Nucleus accumbens (tissue), 56 donors: ENCODE results near the gene ZCWPW2.

ENCODE experiments used
- DNase-seq, 56 donors: peaks; one replicate each; lab custom pipeline; 2025; lab: John Stamatoyannopoulos, UW

The ZCWPW2 gene

GRCh38 chr3:28349469-28350000 is 1.0 kb downstream of the ZCWPW2 start:
- DNase-seq: peak in 1 of 56 donors; percentile 29

DNA sequence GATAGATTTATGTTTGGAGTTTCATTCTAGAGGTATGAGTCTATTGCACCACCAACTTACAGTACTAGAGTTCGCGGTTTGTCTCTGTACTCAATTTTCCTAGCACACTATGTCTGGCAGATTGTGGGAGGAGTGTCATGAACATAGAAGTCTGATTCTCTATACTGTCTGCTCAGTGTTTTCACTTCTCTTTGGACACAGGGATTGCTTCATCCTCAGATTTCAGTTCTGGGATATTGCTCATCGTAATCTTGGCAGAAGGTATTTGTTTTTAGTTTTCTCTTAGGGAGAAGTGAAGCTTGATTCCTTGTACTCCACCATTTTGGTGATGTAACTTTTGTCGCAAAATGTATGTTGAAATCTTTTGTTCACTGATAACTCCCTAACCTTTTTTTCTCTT is 27.9 kb downstream of the ZCWPW2 start:
- DNase-seq: no peak

DNA sequence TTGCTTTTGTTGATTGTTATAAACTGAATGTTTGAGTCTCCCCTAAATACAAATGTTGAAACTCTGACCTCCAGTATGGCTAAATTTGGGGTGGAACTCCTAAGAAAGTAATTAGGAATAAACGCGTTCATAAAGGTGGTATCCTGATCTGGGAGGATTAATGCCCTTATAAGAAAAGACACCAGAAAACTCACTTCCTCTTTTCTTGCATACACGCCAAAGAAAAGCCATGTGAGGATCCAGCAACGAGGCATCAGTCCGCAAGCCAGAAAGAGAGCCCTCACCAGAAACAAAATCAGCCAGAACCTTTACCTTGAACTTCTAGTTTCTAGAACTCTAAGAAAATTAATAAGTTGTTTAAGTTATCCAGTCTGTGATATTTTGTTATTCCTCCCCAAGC is 37.5 kb downstream of the ZCWPW2 start:
- DNase-seq: no peak

- no peak for DNase-seq
Measured at GRCh38 chr3:28388978-28389377, 40.5 kb downstream of the ZCWPW2 start.

DNA sequence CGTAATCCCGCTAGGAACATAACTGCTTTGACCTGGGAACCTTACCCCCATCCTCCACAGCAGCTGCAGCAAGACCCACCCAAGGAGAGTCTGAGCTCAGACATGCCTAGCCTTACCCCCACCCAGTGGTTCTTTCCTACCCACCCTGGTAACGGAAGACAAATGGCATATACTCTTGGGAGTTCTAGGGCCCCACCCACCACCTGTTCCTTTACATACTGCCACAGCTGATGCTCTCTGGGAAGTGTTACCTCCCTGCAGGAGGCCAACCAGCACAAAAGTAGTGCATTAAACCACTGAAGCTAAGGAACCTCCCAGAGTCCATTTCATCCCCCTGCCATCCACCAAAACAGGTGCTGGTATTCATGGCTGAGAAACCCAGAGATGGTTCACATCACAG is 50.7 kb downstream of the ZCWPW2 start:
- no peak for DNase-seq

GRCh38 chr3:28406241-28406640 is 57.7 kb downstream of the ZCWPW2 start:
- DNase-seq: no peak

DNA sequence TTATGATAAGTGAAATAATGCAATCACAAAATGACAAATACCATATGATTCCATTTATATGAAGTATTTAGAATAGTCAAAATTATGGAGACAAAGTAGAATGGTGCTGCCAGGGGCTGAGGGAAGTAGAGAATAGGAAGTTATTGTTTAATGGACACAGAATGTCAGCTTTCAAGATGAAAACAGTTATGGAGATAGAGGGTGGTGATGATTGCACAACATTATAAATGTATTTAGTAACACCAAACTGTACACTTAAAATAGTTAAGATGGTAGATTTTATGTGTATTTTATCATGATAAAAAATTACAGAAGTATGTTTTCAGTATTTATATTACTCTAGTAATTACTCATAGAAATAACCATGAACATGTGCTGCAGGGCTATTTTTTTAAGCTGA is 100.9 kb downstream of the ZCWPW2 start:
- DNase-seq: no peak

GRCh38 chr3:28462866-28463265 is 114.3 kb downstream of the ZCWPW2 start:
- DNase-seq: no peak

- no peak for DNase-seq
Measured at GRCh38 chr3:28467414-28467813, 118.9 kb downstream of the ZCWPW2 start.

DNA sequence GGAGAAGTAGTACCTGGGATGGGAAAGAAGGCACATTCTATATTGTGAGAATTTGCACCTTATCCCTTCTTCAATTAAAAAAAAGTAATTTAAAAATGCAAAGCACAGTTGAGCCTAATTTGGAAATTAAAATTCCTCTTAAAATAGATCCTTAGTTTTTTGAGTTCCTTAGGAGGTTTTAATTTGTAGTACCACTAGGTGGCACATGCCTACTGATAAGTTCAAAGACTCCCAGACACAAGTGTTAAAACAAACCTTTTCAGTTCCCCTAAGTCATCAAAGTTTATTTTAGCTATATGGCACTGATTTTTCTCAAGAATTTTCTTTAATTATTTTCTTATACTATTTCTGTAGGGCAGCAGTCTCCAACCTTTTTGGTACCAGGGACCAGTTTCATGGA is 127.7 kb downstream of the ZCWPW2 start:
- DNase-seq: no peak

GRCh38 chr3:28476764-28477163 is 128.2 kb downstream of the ZCWPW2 start:
- DNase-seq: no peak

DNA sequence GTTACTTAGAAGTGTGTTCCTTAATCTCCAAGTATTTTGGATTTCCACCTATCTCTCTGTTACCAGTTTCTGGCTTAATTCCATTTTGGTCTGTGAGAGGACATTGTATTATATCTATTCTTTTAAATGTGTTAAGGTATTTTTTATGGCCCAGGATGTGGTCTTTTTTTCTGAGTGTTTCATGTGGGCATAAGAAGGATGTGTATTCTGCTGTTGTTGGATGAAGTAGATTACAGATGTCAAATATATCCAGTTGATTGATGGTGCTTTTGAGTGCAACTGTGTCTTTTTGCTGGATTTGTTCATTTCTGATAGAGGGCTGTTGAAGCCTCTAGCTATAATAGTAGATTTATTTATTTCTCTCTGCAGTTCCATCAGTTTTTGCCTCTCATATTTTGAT is 136.6 kb downstream of the ZCWPW2 start:
- no peak for DNase-seq

DNA sequence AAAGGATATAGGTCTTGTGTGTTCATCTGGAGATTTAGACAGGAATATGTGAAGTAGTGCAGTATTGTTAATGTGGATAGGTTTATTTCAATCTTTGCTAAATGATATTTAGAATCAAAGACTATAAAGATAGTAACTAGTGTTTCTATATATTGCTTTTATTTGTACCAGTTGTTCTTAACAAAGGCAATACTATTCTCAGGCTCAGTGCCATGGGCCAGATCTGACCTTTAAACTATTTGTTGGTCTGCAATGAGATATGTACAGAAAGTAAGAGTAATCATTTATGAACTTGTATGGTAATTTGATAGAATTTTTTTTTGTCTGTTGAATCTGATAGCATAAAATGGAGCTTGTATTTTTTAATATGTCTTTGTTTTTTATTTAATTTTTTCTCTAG is 146.8 kb downstream of the ZCWPW2 start:
- no peak for DNase-seq

- DNase-seq: no peak
Measured at GRCh38 chr3:28502397-28502937, 153.9 kb downstream of the ZCWPW2 start.

DNA sequence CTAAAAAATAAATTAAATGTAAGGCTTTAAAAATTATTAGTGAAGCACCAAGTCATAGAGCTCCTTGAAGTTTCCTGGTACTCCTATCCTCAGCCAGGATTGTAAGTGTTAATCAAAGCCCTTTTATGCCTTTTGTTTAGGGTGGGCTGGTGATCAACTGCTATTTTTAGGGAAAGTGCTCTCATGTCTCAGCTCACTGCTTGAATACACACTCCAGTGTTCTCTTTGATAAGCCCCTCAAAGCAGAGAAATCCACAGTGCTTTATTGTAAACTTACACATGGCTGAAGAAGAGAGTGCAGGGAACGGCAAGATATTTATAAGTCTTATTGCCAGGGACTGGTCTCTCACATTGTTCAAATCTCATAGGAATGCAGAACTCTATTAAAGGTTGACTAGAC is 156.5 kb downstream of the ZCWPW2 start:
- DNase-seq: no peak

DNA sequence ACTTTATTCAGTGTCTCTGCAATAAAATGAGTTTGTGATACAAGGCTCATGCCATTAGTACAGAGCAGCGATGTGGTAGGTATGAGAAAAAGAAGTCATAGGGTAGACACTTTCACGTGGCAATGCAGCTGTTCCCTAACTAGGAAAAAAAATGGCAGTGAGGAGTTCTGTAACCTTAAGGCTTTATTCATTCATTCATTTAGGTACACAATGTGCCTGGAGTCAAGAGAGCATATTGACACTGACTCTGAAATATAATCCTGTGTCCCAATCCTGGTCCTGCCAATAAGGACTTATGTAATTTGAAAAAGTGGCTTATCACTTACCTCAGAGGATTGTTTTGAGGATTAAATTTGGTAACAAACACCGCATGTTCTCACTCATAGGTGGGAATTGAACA is 173.1 kb downstream of the ZCWPW2 start:
- DNase-seq: no peak

DNA sequence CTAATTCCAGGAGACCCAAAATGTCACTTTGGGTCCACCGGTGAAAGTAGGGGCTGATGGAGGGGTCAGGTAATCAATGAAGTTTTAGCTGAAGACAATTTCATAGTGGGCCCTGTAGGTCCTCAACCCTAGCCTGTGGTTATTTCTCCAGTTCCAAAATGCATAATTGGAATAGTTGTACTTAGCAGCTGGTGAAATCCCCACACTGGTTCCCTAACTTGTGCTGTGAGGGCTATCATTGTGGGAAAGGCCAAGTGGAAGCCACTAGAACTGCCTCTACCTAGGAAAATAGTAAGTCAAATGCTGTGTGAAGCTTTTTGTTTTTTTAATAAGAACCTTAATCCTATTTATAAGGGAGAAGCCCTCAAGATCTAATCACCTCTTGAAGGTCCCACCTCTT is 193.8 kb downstream of the ZCWPW2 start:
- no peak for DNase-seq

DNA sequence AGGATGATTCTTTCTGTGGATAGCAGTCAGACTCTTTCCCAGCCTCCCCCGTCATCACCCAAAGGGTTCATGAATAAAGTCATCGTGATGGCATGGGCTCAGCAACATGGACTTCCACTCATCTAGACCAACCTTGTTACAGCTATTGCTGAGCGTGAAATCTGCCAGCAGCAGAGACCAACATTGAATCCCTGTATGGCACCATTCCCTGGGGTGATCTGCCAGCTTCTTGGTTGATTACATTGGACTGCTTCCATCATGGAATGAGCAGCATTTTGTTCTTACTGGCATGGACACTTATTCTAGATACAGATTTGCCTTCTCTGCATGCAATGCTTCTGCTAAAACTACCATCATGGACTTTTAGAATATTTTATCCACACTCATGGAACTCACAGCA is 195.7 kb downstream of the ZCWPW2 start:
- DNase-seq: peak in 1 of 56 donors; percentile 13

GRCh38 chr3:28544831-28545230 is 196.3 kb downstream of the ZCWPW2 start:
- no peak for DNase-seq

- no peak for DNase-seq
Measured at GRCh38 chr3:28547677-28548076, 199.2 kb downstream of the ZCWPW2 start.

GRCh38 chr3:28553175-28553574 is 204.7 kb downstream of the ZCWPW2 start:
- no peak for DNase-seq

DNA sequence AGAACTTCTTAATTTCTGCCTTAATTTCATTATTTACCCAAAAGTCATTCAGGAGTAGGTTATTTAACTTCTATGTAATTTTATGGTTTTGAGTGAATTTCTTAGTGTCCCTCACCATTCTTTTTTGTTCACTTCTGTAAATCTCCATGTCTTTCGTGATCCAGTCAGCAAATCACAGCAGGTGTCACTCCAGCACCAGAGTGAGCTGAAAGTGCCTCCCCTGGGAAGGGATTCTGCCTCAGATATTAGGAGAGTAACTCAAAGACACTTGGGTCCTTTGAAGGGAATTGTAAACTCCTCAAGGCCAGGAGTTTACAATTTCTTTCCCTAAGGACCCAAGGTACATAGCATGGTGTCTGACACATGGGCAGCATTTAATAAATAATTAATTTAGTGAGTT is 207.7 kb downstream of the ZCWPW2 start:
- DNase-seq: no peak

DNA sequence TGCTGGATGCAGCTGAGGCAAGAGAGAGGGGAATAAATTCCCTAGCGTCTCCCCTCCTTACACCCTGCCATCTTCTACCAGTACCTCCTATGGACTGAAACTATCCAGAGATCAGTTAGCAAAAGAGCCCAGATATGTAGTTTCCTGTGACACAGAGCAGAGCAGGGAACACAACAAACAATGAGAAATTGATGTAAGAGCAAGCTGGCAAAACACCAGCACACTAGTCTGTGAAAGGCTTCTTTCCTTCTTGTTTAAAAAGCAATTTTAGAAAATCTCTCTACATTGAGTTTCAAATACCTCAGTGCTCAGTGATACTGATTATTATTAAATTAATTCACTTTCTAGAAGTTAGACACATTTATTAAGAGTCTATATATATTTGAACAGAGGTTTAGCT is 215.7 kb downstream of the ZCWPW2 start:
- no peak for DNase-seq
